Testis (tissue), 2 donors: ENCODE data around the gene MLLT1.

ENCODE experiments used
- POLR2A ChIP-seq: fragments of 450-650 bp; IDR thresholded peaks from one replicate; pipeline ENCODE4 v1.6.1; 2017; ENCODE audit warnings: antibody characterized with exemption, mild to moderate bottlenecking, moderate library complexity
- TF ChIP-seq, protein P1 (sequence below), 3 experiments: fragments of 450-650 bp in 2 of 3; fragments of 200-600 bp in 1 of 3; sonication (generic) in 1 of 3; IDR thresholded peaks; one replicate each; pipeline ENCODE4 v1.5.1; 2016 to 2019; ENCODE audit warnings: antibody characterized with exemption in 3 of 3, mild to moderate bottlenecking in 2 of 3, moderate library complexity in 1 of 3

GRCh38 chr19:6219586-6220290 lies 60.0 kb downstream of the MLLT1 start:
- TF ChIP-seq, protein P1, sequence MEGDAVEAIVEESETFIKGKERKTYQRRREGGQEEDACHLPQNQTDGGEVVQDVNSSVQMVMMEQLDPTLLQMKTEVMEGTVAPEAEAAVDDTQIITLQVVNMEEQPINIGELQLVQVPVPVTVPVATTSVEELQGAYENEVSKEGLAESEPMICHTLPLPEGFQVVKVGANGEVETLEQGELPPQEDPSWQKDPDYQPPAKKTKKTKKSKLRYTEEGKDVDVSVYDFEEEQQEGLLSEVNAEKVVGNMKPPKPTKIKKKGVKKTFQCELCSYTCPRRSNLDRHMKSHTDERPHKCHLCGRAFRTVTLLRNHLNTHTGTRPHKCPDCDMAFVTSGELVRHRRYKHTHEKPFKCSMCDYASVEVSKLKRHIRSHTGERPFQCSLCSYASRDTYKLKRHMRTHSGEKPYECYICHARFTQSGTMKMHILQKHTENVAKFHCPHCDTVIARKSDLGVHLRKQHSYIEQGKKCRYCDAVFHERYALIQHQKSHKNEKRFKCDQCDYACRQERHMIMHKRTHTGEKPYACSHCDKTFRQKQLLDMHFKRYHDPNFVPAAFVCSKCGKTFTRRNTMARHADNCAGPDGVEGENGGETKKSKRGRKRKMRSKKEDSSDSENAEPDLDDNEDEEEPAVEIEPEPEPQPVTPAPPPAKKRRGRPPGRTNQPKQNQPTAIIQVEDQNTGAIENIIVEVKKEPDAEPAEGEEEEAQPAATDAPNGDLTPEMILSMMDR (IDR thresholded peaks at IDR 0.05): no peak
- TF ChIP-seq POLR2A: no peak
